ENCODE data around the gene KBTBD12.
"Not testable (repeated sequence)": the region's sequence is repeated elsewhere in the genome, so short reads cannot be mapped to it uniquely, and the experiment has no call there.

The KBTBD12 gene

DNA sequence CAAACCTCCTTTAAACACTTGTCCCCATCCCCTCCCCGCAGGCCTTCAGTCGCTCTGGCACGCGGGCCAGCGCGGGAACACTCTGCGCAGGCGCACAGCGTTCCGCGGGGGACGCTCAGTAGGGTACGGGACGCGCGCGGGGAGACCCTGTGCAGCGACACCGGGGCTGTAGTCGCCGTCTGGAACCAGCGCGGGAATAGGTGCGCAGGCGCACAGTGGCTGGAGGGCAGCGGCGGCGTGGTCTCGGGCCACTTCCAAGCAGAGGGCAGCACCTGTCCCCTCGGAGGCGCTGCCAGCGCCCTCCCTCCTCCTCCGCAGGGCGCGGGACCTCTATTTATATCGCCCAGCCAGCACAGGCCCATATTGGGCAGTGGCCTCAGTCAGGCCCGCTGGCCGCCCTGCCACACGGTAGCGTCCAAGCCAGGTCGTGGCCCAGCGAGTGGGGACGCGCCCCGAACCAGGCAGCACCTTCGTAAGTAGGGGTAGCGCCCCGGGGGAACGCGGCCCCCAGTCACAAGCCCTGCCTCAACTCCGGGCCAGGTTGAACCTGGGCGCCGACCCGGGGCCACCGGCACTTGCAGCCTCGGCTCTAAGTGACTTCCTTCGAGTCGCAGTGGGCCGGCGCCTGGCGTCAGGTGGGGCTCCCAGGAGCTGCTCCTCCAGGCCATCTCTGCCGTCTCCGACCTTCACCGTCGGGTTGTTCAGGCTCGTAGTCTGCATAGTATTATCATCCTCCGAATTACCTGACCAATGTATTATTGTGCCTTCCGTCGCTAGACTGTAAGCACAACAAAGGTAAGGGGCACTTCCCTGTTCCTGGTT, at the start of gene KBTBD12:
Gene KBTBD12, plus strand, starts transcription at position 118 of the 822 bp plus-strand sequence. CDS start 7,830 bp downstream, outside the sequence.
- peak; percentile 88 for DNase-seq

DNA sequence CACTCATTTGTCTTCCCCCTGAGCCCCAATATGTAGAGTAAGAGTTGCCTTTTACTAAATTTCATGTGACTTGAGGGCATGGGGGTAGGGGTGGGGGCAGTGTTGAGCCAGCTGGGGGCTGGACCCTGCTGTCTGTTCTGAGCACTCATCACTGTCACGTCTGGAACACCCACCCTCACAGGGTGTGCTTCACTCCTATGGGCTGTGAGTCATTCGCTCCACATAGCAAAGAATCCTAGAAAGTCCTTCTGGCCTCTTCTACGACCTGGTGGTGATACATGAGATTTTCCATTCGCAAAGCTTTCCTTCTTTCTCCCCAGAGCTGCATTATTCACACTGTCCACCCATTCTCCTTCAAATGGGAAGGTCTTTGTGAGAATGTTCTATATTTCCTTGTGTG, 49.1 kb upstream of the KBTBD12 start:
- no peak for DNase-seq

GRCh38 chr3:127867412-127867811, 47.6 kb upstream of the KBTBD12 start:
- no peak for DNase-seq

GRCh38 chr3:127867986-127868385, 47.0 kb upstream of the KBTBD12 start:
- DNase-seq: no peak

DNA sequence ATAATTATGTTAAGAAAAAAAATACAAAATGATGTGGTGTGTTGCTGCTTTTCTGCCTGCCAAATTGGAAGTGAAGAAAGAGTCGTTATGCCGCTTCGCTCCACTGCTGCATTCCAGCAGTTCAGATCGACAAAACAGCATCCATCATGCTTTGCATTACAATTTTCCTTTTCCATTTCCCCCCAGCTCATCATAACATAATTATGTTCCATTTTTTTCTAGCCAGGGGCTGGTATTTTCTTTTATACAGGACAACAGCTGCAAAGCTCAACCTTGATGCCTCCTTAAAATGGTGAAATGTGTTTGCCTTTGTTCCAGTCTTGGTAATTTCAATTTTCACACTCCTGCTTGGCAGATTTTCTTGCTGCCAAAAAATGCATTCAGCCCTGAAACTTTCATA, 44.9 kb upstream of the KBTBD12 start:
- no peak for DNase-seq

DNA sequence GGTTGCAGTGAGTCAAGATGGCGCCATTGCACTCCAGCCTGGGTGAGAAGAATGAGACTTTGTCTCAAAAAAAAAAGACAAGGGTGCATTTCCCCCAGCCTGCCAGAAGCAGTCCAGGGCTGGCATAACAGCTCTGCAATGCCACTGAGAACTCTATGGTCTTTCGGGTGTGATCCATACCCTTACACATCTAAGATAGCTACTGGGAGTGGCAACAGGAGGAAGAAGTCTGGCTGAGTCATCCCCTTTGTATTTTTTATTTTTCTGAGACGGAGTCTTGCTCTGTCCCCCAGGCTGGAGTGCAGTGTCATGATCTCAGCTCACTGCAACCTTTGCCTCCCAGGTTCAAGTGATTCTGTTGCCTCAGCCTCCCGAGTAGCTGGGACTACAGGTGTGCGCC, 40.9 kb upstream of the KBTBD12 start:
- DNase-seq: not testable (repeated sequence)

- DNase-seq: no peak
These were observed 33.4 kb upstream of the KBTBD12 start for GRCh38 chr3:127881586-127881985.

DNA sequence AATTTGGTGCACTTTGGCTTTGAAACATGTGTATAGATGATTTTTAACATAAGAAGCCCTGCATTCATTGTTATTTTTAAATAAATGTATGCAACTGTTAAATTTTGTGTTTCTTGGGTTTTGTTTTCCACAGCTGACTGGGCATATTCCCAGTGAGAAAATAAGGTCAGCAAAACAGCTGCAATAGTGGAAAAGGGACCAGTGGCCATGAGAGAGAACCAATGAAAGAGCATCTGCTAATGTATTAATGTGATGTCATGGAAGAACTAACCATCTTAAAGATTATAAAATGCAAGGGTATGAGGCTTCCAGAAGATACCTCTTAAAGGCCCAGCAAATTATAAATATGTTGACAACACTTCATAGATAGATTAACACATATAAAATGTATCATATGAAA, 31.0 kb upstream of the KBTBD12 start:
- DNase-seq: no peak

DNA sequence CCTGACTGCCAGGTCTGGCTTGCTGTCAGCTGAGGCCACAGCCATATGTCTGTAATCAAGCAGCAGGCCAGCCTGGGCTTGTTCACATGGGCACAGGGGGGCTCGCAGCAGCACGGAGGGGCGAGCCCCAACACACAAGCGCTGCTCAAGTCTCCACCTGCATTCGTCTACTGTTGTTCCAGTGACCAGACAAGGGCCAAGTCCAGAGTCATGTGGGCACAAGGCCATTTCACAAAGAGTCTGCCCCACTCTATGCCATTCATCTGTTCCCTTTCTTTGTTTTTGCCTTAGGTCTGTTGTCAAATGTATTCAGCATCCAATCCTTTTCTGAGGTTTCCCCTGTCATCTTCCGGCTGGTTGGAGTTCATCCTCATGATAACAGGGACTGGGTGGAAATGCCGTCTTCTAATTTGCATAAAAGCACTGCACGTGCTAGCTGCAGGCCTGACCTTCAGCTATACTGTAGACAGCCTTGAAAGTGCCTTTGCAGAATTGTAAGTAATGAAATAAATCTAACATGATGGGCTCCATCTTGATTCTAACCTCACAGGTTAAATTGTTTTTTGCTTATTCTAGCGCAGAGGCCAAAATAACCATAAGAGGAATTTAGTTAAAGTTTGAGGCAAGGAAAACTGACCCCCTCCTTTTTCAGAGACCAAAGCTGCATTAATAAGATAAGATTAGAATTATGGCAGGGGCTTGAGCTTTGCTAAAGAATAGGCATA, 28.6 kb upstream of the KBTBD12 start:
- DNase-seq: peak; percentile 80

DNA sequence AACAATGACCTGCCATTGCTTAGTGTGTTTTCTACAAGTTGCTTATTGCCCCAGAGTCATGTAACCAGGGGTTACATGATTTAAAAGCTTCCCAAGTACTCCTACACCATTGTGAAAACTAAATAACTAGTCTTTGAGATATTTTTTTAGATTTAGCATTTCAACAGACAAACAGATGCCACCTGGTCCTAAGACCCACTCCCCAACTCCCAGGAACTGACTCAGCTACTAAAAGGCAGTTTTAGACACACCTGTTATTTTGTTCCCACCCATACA, 28.1 kb upstream of the KBTBD12 start:
- DNase-seq: no peak

GRCh38 chr3:127887321-127887720, 27.7 kb upstream of the KBTBD12 start:
- DNase-seq: no peak

GRCh38 chr3:127888156-127888555, 26.9 kb upstream of the KBTBD12 start:
- DNase-seq: no peak

- peak; percentile 87 for DNase-seq
These were observed 26.4 kb upstream of the KBTBD12 start for GRCh38 chr3:127888564-127889107.

GRCh38 chr3:127889461-127889863, 25.6 kb upstream of the KBTBD12 start:
- DNase-seq: no peak

GRCh38 chr3:127889976-127890650, 24.9 kb upstream of the KBTBD12 start:
- no peak for DNase-seq

GRCh38 chr3:127890651-127891290, 24.3 kb upstream of the KBTBD12 start:
- peak; percentile 40 for DNase-seq

DNA sequence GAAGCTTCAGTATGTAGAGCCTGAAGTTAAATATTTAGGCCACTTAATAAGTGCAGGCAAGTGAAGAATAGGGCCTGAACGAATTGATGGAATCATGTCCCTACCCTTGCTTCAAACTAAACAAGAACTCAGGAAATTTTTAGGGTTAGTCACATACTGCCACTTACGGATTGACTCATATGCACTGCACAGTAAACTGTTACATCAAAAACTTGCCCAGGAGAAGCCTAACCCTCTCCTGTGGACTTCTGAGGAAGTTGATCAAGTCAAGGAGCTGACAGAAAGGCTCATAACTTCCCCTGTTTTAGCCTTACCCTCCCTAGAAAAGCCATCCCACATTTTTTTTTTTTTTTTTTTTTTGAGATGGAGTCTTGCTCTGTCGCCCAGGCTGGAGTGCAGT, 20.6 kb upstream of the KBTBD12 start:
- no peak for DNase-seq

DNA sequence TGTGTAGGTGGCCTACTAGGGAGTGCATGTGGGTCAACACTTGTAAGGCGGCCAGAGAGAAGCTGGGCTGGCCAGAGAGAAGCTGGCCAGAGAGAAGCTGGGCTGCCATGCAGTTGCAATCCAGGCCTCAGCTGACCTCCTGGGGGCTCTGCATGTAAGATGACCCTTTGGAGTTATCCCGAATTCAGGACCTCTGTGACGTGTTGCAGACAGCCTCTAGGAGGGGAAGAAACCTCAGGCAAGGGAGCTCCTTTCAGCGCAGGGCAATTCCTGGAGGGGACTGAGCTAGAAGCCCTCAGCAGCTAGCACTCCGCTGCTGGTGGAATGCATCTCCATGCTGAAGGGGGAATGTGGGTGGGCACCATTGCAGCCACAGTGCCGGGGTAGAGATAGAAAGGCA, 15.8 kb upstream of the KBTBD12 start:
- DNase-seq: no peak

DNA sequence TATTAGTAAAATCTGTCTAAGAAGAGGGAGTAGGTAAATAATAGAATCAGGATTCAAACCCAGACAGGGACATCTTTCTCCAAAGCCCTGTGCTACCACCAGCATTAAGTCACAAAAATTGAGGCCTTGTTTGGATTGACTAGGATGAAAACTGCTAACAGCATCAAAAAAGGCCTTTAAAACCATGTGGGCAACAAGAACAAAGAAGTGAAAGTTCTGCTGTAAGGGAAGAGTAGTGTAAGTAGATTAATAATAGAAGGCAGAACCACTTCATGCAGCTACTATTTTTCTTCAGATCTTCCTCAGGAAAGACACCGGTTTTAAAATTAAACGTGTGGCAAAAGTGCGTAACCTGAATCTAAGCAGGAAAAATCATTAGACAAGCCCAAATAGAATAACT, 15.3 kb upstream of the KBTBD12 start:
- DNase-seq: no peak

DNA sequence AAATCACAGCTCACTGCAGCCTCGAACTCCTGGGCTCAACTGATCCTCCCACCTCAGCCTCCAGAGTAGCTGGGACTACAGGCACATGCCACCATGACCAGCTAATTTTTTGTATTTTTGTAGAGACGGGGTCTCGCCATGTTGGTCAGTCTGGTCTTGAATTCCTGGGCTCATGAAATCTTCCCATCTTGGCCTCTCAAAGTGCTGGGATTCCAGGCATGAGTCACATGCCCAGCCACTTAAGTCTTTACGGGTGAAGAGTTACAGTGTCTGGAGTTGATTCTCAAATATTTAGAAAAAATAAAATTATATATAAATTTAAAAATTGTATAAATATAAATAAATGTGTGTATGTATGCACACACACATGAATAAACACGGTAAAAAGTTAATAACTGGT, 14.5 kb upstream of the KBTBD12 start:
- no peak for DNase-seq

DNA sequence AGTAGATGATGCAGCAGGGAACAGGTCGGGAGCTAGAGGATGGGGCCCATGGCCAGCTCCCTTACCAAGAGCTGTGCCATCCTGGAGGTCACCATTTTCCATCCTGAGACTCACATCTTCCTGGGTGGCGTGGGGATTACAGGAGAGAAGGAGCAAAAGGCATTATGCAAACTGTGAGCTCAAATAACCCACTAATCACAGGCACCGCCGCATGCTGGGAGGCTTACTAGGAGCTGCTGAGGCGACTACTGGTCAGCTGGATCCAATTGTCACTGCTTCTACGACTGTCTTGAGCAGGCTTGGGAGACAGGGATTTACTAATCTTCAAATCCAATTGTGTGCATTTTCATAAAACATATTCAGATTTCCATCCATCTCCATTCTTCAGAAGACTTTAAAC, 12.5 kb upstream of the KBTBD12 start:
- no peak for DNase-seq

- no peak for DNase-seq
These were observed 11.2 kb upstream of the KBTBD12 start for GRCh38 chr3:127903611-127904375.

Measured in retina (tissue), 1 donor.